Regular cardiac myocyte (primary cell): ENCODE results near the gene YPEL3. TPM values are rescaled to one million over a fixed set of nuclear protein-coding genes. Genes with fewer than 3 reads are reported as not detected.

Experiments
- total RNA-seq: library from RNA; depleted of rRNA; stranded (reverse); fragments of >200 nt; gene quantifications from 2 replicates; pipeline ENCODE4 v1.2.3, GENCODE V29; 2014

Gene YPEL3, protein sequence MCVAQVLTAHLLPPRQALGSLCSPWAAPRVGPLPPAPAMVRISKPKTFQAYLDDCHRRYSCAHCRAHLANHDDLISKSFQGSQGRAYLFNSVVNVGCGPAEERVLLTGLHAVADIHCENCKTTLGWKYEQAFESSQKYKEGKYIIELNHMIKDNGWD
- 10.4 and 18.3 TPM in 2 replicates for total RNA-seq

DNA sequence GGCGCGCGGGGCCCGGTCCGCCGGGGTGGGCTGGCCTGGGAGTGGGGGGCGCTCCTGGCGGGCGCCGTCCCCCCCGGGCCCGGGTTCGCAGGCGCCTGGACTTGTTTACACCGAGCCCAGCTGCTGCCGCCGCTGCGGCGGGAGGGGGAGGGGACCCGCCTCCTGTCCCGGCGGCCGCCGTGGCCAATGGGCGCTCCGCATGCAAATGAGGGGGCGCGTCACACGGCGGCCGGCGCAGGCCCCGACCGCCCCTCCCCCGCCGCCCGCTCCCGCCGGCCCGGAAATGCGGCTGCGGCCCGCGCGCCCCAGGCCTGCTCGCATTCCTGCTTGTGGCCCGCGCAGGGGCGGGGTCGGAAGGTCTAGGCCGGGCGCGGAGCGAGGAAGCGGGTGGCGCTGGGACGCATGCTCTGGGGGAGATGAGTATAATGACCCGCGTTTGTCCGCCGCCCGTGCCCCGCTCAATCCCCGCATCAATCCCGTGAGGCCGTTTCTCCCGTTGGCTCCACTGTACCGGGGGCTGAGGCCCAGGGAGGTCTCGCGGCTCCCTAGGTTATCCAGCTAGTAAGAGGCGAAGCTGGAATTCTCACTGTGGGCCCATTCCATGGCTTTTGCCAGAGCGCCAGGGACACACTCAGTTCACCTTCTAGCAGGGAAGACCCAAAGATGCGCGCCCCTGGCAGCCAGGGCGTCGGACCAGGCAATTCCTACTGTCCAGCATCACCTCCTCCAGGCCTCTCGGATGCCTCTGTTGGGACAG is at the start of gene YPEL3:
TSS of gene YPEL3 (minus strand) at position 109 of the 757 bp plus-strand sequence. CDS start 731 bp downstream, outside the sequence.

DNA sequence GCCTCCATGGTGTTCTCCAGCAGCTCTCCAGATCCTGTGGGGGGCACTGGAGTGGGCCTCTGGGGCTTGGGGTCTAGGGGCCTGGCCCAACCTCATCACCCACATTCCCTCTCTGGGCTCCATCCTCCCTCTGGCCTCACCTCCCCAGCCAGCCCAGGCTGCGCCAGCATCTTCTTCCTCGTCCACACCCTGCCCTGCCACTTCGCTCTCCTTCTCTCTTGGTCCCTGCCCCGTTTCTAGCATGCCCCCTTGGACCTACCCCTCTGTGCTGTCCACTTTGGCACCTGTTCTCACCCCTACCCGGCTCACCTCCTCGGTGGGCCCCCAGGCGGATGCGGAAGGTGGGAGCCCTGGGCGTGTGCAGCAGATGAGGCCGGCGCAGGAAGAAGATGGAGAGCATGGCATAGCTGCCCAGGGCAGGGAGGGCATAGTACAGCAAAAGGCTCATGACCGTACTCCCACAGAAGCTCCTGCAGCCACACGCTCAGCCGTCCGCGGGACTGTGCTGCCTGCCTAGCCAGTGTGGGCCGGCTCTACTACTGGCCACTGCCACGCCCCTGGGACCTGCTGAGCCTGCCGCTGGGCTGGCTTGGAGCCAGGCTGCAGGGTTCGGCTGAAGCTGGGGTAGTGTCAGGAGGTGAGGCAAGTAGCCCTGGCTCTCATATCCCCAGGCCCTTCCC is 17.2 kb upstream of the YPEL3 start, which contains the start of gene GDPD3:
TSS of gene GDPD3 (minus strand) at position 507 of the 680 bp plus-strand sequence. CDS start at position 448, 59 bp downstream.

DNA sequence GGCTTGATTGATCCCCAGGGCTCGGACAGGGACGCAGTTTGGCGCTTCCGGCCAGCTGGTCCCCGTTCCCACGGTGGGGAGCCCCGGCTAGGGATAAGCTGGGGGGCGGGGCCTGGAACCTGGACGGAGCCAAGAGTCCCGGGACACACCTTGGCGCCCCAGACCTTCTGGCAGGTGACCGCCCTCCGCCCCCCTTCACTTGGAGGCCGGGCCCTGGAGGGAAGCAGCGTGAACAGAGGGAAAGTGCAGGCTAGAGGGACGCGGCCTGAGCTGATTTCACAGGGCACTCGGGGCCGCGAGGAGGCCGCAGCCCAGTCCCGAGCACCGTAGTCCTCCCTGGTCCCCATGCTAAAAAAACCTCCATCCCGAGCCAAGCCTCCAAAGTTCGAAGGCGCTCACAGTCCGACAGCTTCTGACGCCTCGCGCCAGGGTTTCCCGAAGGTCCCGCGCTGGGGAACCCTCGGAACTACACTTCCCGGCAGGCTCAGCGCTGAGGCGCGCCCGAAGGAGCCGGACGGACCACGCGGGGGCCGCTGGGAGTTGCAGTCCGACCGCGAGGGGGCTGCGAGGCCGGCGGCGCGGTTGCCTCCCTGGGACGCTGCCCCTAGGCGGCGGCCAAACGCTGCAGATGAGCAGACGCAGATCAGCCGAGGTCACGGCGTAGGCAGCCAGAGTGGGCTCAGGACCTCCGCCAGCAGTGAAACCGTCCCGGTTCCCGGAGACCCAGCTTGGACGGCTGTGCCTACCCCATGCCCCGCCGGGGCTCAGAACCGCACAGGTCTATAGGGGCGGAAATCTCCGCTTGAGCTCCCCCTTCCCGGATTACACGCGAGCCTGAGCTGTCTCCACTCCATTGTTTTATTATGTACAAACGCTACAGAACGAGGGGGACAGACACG is 4.3 kb downstream of the YPEL3 start, which contains the start of gene TBX6:
TSS of gene TBX6 (minus strand) at position 451 of the 899 bp plus-strand sequence. CDS start 731 bp downstream, outside the sequence.

DNA sequence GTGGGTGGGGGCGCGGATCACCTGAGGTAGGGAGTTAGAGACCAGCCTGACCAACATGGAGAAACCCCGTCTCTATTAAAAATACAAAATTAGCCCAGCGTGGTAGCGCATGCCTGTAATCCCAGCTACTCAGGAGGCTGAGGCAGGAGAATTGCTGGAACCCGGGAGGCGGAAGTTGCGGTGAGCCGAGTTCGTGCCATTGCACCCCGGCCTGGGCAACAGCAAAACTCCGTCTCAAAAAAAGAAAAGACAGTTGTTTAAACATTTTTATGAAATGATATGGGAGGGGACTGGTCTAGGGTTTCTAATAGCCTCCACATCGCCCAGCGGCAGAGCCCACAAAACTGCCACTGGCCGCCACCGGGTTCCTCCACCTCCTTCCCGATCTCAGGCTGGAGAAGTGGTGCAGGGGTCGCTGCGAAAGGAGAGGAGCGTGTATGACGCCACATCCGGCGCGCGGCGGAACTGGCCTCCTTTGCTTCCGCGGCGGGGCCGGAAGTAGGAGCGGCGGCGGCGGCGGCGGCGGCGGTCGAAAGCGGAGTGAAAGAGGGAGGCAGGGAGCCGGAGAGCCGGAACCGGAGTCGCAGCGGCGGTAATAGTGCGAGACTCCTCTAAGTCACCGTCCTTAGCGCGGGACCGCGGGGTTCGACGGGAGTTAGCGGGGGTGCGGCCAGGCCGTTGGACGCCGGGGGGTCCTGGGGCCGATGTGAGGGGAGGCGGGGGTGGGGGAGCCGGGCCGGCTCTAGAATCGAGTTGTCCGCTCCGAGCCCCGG is 20.3 kb downstream of the YPEL3 start, which contains the start of gene PPP4C:
TSS of gene PPP4C (plus strand) at position 492 of the 773 bp plus-strand sequence. CDS start 384 bp downstream, outside the sequence.

DNA sequence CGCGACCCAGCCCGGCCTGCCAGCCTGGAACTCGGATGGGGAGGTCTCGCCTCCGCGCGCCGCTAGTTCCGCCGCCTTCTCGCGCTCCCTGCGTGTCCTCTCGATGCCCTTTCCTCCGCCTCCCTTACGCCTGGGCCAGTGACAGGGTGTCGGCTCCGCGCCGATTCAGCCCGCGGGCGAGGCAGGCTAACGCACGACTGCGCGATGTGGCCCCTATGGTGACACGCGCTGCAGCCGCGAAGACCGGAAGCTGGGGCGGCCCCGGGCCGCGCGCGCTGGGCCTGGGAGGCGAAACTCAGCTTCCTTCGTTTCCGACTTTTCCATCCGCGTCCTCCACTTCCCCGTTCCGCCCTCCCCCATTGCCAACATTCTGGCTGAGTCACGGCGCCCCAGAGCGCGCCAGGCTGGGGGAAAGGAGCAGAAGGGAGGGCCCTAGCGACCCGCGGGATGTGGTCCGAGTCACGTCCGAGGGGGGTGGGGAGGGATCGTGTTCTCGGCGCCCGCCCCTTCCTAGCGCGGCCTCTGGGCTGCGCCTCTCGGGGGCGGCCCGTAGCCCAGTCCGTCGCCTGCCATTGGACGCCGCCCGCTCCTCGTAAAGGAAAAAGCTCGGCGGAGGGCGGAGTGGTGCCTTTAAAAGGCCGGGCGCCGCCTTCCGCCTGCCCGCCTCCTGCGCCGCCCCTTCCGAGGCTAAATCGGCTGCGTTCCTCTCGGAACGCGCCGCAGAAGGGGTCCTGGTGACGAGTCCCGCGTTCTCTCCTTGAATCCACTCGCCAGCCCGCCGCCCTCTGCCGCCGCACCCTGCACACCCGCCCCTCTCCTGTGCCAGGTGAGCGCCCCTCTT is 30.7 kb downstream of the YPEL3 start, which contains the start of gene ALDOA:
TSS of gene ALDOA (plus strand) at position 659 of the 841 bp plus-strand sequence. CDS start 1,138 bp downstream, outside the sequence.

Other genes with a start within 250 kb of the YPEL3 start
- 86.8 and 102 TPM in 2 replicates for gene CDIPT, start 233.0 kb downstream of the YPEL3 start, total RNA-seq
- gene SEZ6L2, start 196.7 kb downstream of the YPEL3 start, total RNA-seq = 3.5 and 10.4 TPM in 2 replicates
- gene ASPHD1, start 195.7 kb downstream of the YPEL3 start, total RNA-seq = 13.0 and 15.3 TPM in 2 replicates
- gene KCTD13, start 170.0 kb downstream of the YPEL3 start, total RNA-seq = 5.2 and 7.0 TPM in 2 replicates
- gene TMEM219, start 134.1 kb downstream of the YPEL3 start, total RNA-seq = 72.7 and 84.9 TPM in 2 replicates
- gene TAOK2, start 122.3 kb downstream of the YPEL3 start, total RNA-seq = 54.1 and 74.6 TPM in 2 replicates
- 5.1 and 15.0 TPM in 2 replicates for gene HIRIP3, start 100.6 kb downstream of the YPEL3 start, total RNA-seq
- 19.4 and 20.5 TPM in 2 replicates for gene INO80E, start 100.0 kb downstream of the YPEL3 start, total RNA-seq
- gene DOC2A, start 85.2 kb downstream of the YPEL3 start, total RNA-seq = under 0.01 TPM in 1 of 2 replicates, not detected in the other
- gene C16orf92, start 73.0 kb downstream of the YPEL3 start, total RNA-seq = not detected in 2 replicates
- 0.19 TPM in 1 of 2 replicates, not detected in the other for gene TLCD3B, start 64.9 kb downstream of the YPEL3 start, total RNA-seq
- gene ALDOA, start 30.5 kb downstream of the YPEL3 start, total RNA-seq = 670 and 1,196 TPM in 2 replicates
- gene PPP4C, start 20.2 kb downstream of the YPEL3 start, total RNA-seq = 149 and 295 TPM in 2 replicates
- 0.19 and 0.28 TPM in 2 replicates for gene TBX6, start 4.3 kb downstream of the YPEL3 start, total RNA-seq
- 0.56 and 0.77 TPM in 2 replicates for gene GDPD3, start 17.3 kb upstream of the YPEL3 start, total RNA-seq
- gene MAPK3, start 27.0 kb upstream of the YPEL3 start, total RNA-seq = 38.9 and 46.2 TPM in 2 replicates
- gene CORO1A, start 87.4 kb upstream of the YPEL3 start, total RNA-seq = 0.28 and 3.3 TPM in 2 replicates
- gene BOLA2B, start 97.5 kb upstream of the YPEL3 start, total RNA-seq = 126 and 208 TPM in 2 replicates
- 13.5 and 18.8 TPM in 2 replicates for gene SLX1A, start 97.7 kb upstream of the YPEL3 start, total RNA-seq
- 1.9 and 2.3 TPM in 2 replicates for gene SULT1A3, start 103.0 kb upstream of the YPEL3 start, total RNA-seq
- 0.58 and 1.4 TPM in 2 replicates for gene NPIPB13, start 152.3 kb upstream of the YPEL3 start, total RNA-seq